HepG2 (cell line): ENCODE measurements around the gene HDLBP. TPM values are rescaled to one million over a fixed set of nuclear protein-coding genes. Genes with fewer than 3 reads are reported as not detected.

Experiments used
- ARNTL ChIP-seq: sonication (generic); formaldehyde crosslinking; IDR thresholded peaks from 2 replicates; pipeline ENCODE4 v1.4.0; 2020; ENCODE audit warnings: mild to moderate bottlenecking, missing genetic modification reagents
- GMEB1 ChIP-seq: sonication (generic); formaldehyde crosslinking; IDR thresholded peaks from 2 replicates; pipeline ENCODE4 v1.5.1; 2020; ENCODE audit warnings: missing genetic modification reagents, mild to moderate bottlenecking, borderline replicate concordance
- HIVEP1 ChIP-seq: sonication (generic); formaldehyde crosslinking; IDR thresholded peaks from 2 replicates; pipeline ENCODE4 v1.4.0; 2020; ENCODE audit warnings: mild to moderate bottlenecking, missing genetic modification reagents
- NFAT5 ChIP-seq: sonication (generic); formaldehyde crosslinking; IDR thresholded peaks from 2 replicates; pipeline ENCODE4 v1.4.0; 2020; ENCODE audit warnings: missing genetic modification reagents
- NFKB2 ChIP-seq: sonication (generic); formaldehyde crosslinking; IDR thresholded peaks from 2 replicates; pipeline ENCODE4 v1.4.0; 2020; ENCODE audit warnings: missing genetic modification reagents, borderline replicate concordance
- POLR2AphosphoS2 ChIP-seq: IDR thresholded peaks from 2 replicates; pipeline ENCODE4 v1.6.1; 2011; ENCODE audit warnings: low read depth, low read length, improper control_type of control experiment
- RXRB ChIP-seq: IDR thresholded peaks from 2 replicates; pipeline ENCODE4 v1.6.1; 2016; ENCODE audit warnings: borderline replicate concordance, missing genetic modification reagents, missing compliant biosample characterization
- SP5 ChIP-seq: IDR thresholded peaks from 2 replicates; pipeline ENCODE4 v1.6.1; 2016; ENCODE audit warnings: low read depth, borderline replicate concordance
- TCF12 ChIP-seq, 2 experiments: fragments of 450-650 bp in 1 of 2; sonication (generic) in 1 of 2; formaldehyde crosslinking in 1 of 2; IDR thresholded peaks; 2 replicates each; pipeline versions ENCODE4 v1.6.1 to v1.8.0; 2017 to 2022; ENCODE audit warnings: antibody characterized with exemption in 1 of 2, mild to moderate bottlenecking in 1 of 2, missing genetic modification reagents in 1 of 2, moderate library complexity in 1 of 2
- TP53 ChIP-seq: sonication (generic); formaldehyde crosslinking; conservative IDR thresholded peaks from 2 replicates; pipeline ENCODE4 v1.4.0; 2020; ENCODE audit warnings: missing genetic modification reagents
- ZFP36 ChIP-seq: fragments of 150-350 bp; IDR thresholded peaks from 2 replicates; pipeline ENCODE4 v1.6.1; 2018; ENCODE audit warnings: borderline replicate concordance, low read length, low read depth; ENCODE audit not compliant: partially characterized antibody
- ZMYM4 ChIP-seq: sonication (generic); formaldehyde crosslinking; IDR thresholded peaks from 2 replicates; pipeline ENCODE4 v1.8.1; 2023; ENCODE audit warnings: mild to moderate bottlenecking, missing genetic modification reagents
- ZNF138 ChIP-seq: sonication (generic); formaldehyde crosslinking; IDR thresholded peaks from 2 replicates; pipeline ENCODE4 v1.5.0; 2020; ENCODE audit warnings: mild to moderate bottlenecking, low read depth, missing genetic modification reagents
- ZNF143 ChIP-seq: sonication (generic); formaldehyde crosslinking; IDR thresholded peaks from 2 replicates; pipeline ENCODE4 v1.4.0; 2020; ENCODE audit warnings: missing genetic modification reagents
- ZNF18 ChIP-seq: sonication (generic); formaldehyde crosslinking; IDR thresholded peaks from 2 replicates; pipeline ENCODE4 v1.8.0; 2022; ENCODE audit warnings: mild to moderate bottlenecking, missing genetic modification reagents; ENCODE audit not compliant: insufficient replicate concordance
- ZNF253 ChIP-seq: sonication (generic); formaldehyde crosslinking; IDR thresholded peaks from 2 replicates; pipeline ENCODE4 v1.8.0; 2022; ENCODE audit warnings: mild to moderate bottlenecking, missing genetic modification reagents, borderline replicate concordance
- ZNF264 ChIP-seq: sonication (generic); formaldehyde crosslinking; IDR thresholded peaks from 2 replicates; pipeline ENCODE4 v1.4.0; 2020; ENCODE audit warnings: missing genetic modification reagents
- ZNF33B ChIP-seq: sonication (generic); formaldehyde crosslinking; IDR thresholded peaks from 2 replicates; pipeline ENCODE4 v1.5.1; 2020; ENCODE audit warnings: mild to moderate bottlenecking, missing genetic modification reagents
- ZNF678 ChIP-seq: sonication (generic); formaldehyde crosslinking; IDR thresholded peaks from 2 replicates; pipeline ENCODE4 v1.4.0; 2020; ENCODE audit warnings: mild to moderate bottlenecking, missing genetic modification reagents
- ZNF766 ChIP-seq: sonication (generic); formaldehyde crosslinking; IDR thresholded peaks from 2 replicates; pipeline ENCODE4 v1.5.0; 2020; ENCODE audit warnings: missing genetic modification reagents, borderline replicate concordance
- polyA plus RNA-seq, 8 experiments: library from polyadenylated mRNA; depleted of rRNA in 3 of 8; stranded (reverse) in 7 of 8; unstranded in 1 of 8; fragments of >200 nt; fragmentation: Illumina TruSeq in 4 of 8; extraction: Trizol in 4 of 8; gene quantifications; 2 replicates each; pipeline versions ENCODE4 v1.2.1 to v1.2.3, GENCODE V29; 2011 to 2016; ENCODE audit warnings: low read depth in 4 of 8, missing spikeins in 1 of 8, mixed read lengths in 1 of 8; ENCODE audit not compliant: insufficient read depth in 1 of 8
- total RNA-seq, 5 experiments: library from RNA; depleted of rRNA; stranded (reverse); fragments of >200 nt; fragmentation: Illumina TruSeq; extraction: Trizol; gene quantifications; 2 replicates each; pipeline ENCODE4 v1.2.3, GENCODE V29; 2016; ENCODE audit warnings: low read depth in 1 of 5

The HDLBP gene
- total and polyA plus RNA-seq, 2 of the 13 experiments (the other 11 are each of a cell fraction or from before 2014, with no cell fraction given): 464 to 707 TPM

GRCh38 chr2:241224018-241224850 lies 91.2 kb downstream of the HDLBP start (continued):
- no peak for TF ChIP-seq ZFP36
- no peak for TF ChIP-seq ZNF143 (CRISPR knock-in tag)
- TF ChIP-seq RXRB (CRISPR knock-in tag): peak; percentile 56; the same call in 1 of the 2 replicates
- TF ChIP-seq TCF12 (IDR thresholded peaks at IDR 0.05): no peak
- TF ChIP-seq TCF12 (CRISPR knock-in tag; IDR thresholded peaks at IDR 0.05): no peak
- peak; percentile 33; the same call in 1 of the 2 replicates for TF ChIP-seq ZNF264 (CRISPR knock-in tag)
- TF ChIP-seq ARNTL (CRISPR knock-in tag): peak; percentile 59
- TF ChIP-seq ZNF18 (CRISPR knock-in tag): no peak
- TF ChIP-seq HIVEP1: no peak; the same call in 1 of the 2 replicates
- no peak for TF ChIP-seq ZNF253
- TF ChIP-seq NFAT5 (CRISPR knock-in tag): no peak
- no peak for TF ChIP-seq ZNF138 (CRISPR knock-in tag)
- peak; percentile 19; the same call in 1 of the 2 replicates for TF ChIP-seq GMEB1 (CRISPR knock-in tag)
- TF ChIP-seq NFKB2 (CRISPR knock-in tag): peak; percentile 95; the same call in 1 of the 2 replicates
- peak; percentile 74; the same call in 1 of the 2 replicates for TF ChIP-seq SP5 (CRISPR knock-in tag)
- TF ChIP-seq ZNF33B (CRISPR knock-in tag): peak; percentile 62; the same call in 1 of the 2 replicates
- 0 out of 2 replicates have a peak, but pooled peaks have one; percentile 39 for TF ChIP-seq ZNF678 (CRISPR knock-in tag)
- TF ChIP-seq POLR2AphosphoS2: peak; percentile 26; the same call in 1 of the 2 replicates
- no peak; the same call in 1 of the 2 replicates for TF ChIP-seq TP53
- TF ChIP-seq ZNF766 (CRISPR knock-in tag): peak; percentile 60; the same call in 1 of the 2 replicates
- peak; percentile 42; the same call in 1 of the 2 replicates for TF ChIP-seq ZMYM4 (CRISPR knock-in tag)
